Ishikawa (cell line): ENCODE data around the gene MFGE8.

ENCODE experiments used
- CEBPB ChIP-seq: IDR thresholded peaks from 2 replicates; pipeline ENCODE4 v1.6.1; 2012
- CREB1 ChIP-seq: IDR thresholded peaks from 2 replicates; pipeline ENCODE4 v1.6.1; 2012; ENCODE audit warnings: low read depth
- EGR1 ChIP-seq: IDR thresholded peaks from 2 replicates; pipeline ENCODE4 v1.6.1; 2012
- EP300 ChIP-seq: IDR thresholded peaks from 2 replicates; pipeline ENCODE4 v1.6.1; 2012; ENCODE audit warnings: borderline replicate concordance
- FOXM1 ChIP-seq: IDR thresholded peaks from 2 replicates; pipeline ENCODE4 v1.6.1; 2012; ENCODE audit warnings: low read depth, borderline replicate concordance
- MAX ChIP-seq: IDR thresholded peaks from 2 replicates; pipeline ENCODE4 v1.6.1; 2012
- NFIC ChIP-seq: IDR thresholded peaks from 2 replicates; pipeline ENCODE4 v1.6.1; 2012
- RAD21 ChIP-seq: IDR thresholded peaks from 2 replicates; pipeline ENCODE4 v1.6.1; 2012; ENCODE audit warnings: low read depth
- REST ChIP-seq: IDR thresholded peaks from 2 replicates; pipeline ENCODE4 v1.6.1; 2012; ENCODE audit warnings: low read depth, mild to moderate bottlenecking
- TAF1 ChIP-seq: IDR thresholded peaks from 2 replicates; pipeline ENCODE4 v1.6.1; 2012; ENCODE audit warnings: low read depth, mild to moderate bottlenecking
- TCF12 ChIP-seq: IDR thresholded peaks from 2 replicates; pipeline ENCODE4 v1.6.1; 2012; ENCODE audit warnings: low read depth
- TEAD4 ChIP-seq: IDR thresholded peaks from 2 replicates; pipeline ENCODE4 v1.6.1; 2012
- USF1 ChIP-seq: IDR thresholded peaks from 2 replicates; pipeline ENCODE4 v1.6.1; 2012
- YY1 ChIP-seq: IDR thresholded peaks from 2 replicates; pipeline ENCODE4 v1.6.1; 2012; ENCODE audit warnings: low read depth
- ZBTB7A ChIP-seq: IDR thresholded peaks from 2 replicates; pipeline ENCODE4 v1.6.1; 2012; ENCODE audit warnings: low read depth

MFGE8 gene

GRCh38 chr15:88881775-88882174 lies 31.4 kb downstream of the MFGE8 start:
- TF ChIP-seq ZBTB7A (no peak), FOXM1 (no peak), TAF1 (no peak), TCF12 (no peak), EGR1 (no peak), USF1 (no peak)

- TF ChIP-seq NFIC (no peak), EP300 (no peak), USF1 (no peak), YY1 (no peak), FOXM1 (no peak), ZBTB7A (no peak), CREB1 (no peak), REST (no peak), MAX (no peak), TEAD4 (no peak), TCF12 (no peak), RAD21 (no peak), TAF1 (no peak), EGR1 (no peak), CEBPB (no peak)
Observed at GRCh38 chr15:88880944-88881740, 32.0 kb downstream of the MFGE8 start.

- TF ChIP-seq ZBTB7A = no peak
- no peak for TF ChIP-seq EP300
- peak; percentile 73 for TF ChIP-seq RAD21
- no peak for TF ChIP-seq REST
- no peak for TF ChIP-seq TEAD4
- TF ChIP-seq TAF1 = no peak
- TF ChIP-seq FOXM1 = no peak
Observed at GRCh38 chr15:88878720-88879184, 34.4 kb downstream of the MFGE8 start.

GRCh38 chr15:88877906-88878305 lies 35.3 kb downstream of the MFGE8 start:
- TF ChIP-seq EP300 = no peak
- no peak for TF ChIP-seq TAF1
- no peak for TF ChIP-seq USF1
- TF ChIP-seq YY1 = no peak
- TF ChIP-seq RAD21 = no peak

GRCh38 chr15:88877415-88877814 lies 35.8 kb downstream of the MFGE8 start:
- TF ChIP-seq TEAD4 (no peak), CREB1 (no peak), EGR1 (no peak), YY1 (no peak), USF1 (no peak), TCF12 (no peak), EP300 (no peak), RAD21 (no peak), TAF1 (no peak), REST (no peak)
